ENCODE data around the gene DHCR24.

DNA sequence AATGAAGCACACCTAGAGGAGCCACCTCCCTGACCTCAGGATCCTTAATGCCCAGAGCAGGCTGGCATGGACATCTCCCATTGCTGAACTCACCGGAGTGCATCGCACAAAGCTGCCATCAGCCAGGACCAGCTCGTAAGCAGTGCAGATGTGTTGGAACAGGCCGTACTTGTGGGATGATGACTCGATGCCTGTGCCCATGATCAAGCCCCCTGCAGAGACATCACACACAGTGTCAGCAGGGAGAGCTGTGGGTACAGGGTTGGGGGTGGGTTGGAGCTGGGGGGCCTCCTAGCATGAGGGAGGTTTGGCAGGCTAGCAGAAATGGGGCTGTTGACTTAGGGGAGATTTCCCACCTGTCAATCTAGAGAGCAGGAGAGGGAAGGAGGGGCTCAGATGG lies 12.0 kb downstream of the DHCR24 start:
- no peak for TF ChIP-seq CTCF (IDR thresholded peaks at IDR 0.05)
- TF ChIP-seq POLR2A (IDR thresholded peaks at IDR 0.05): no peak
